ENCODE results near the gene ASTN1. TPM values are rescaled to one million over a fixed set of nuclear protein-coding genes. Genes with fewer than 3 reads are reported as not detected.

The ASTN1 gene
- total RNA-seq, 1 donor from 2014 or later: not detected

GRCh38 chr1:177048314-177049069, 116.0 kb downstream of the ASTN1 start:
- no peak overlapping the region for H3K4me3 ChIP-seq (ENCODE audit: low read depth, low read length)
- no peaks in the 10 kb centered on the region for H3K36me3 ChIP-seq (ENCODE audit: control insufficient read depth, insufficient read depth, low read length)
- TF ChIP-seq CTCF (IDR thresholded peaks at IDR 0.05; ENCODE audit: insufficient read depth, low read length, severe bottlenecking): no peak
- FAIRE-seq (no peak), DNase-seq (ENCODE audit: low read depth) (peak; percentile 1)
- no peaks in the 10 kb centered on the region for H3K27me3 ChIP-seq (ENCODE audit: control insufficient read depth, insufficient read depth, low read length)

- Histone ChIP-seq H3K4me3 (ENCODE audit: low read depth, low read length) (no peak overlapping the region), H3K36me3 (ENCODE audit: control insufficient read depth, insufficient read depth, low read length) (no peaks in the 10 kb centered on the region), H3K27me3 (ENCODE audit: control insufficient read depth, insufficient read depth, low read length) (no peaks in the 10 kb centered on the region)
- FAIRE-seq (no peak), DNase-seq (ENCODE audit: low read depth) (no peak)
- no peak for TF ChIP-seq CTCF (IDR thresholded peaks at IDR 0.05; ENCODE audit: insufficient read depth, low read length, severe bottlenecking)
These were observed 119.4 kb downstream of the ASTN1 start for GRCh38 chr1:177045151-177045550.

- no peak for FAIRE-seq
- DNase-seq (ENCODE audit: low read depth): no peak
- no peak overlapping the region for H3K4me3 ChIP-seq (ENCODE audit: low read depth, low read length)
- no peaks in the 10 kb centered on the region for H3K27me3 ChIP-seq (ENCODE audit: control insufficient read depth, insufficient read depth, low read length)
- no peaks in the 10 kb centered on the region for H3K36me3 ChIP-seq (ENCODE audit: control insufficient read depth, insufficient read depth, low read length)
- TF ChIP-seq CTCF (IDR thresholded peaks at IDR 0.05; ENCODE audit: insufficient read depth, low read length, severe bottlenecking): no peak
These were observed 120.1 kb downstream of the ASTN1 start for GRCh38 chr1:177044390-177044789.

GRCh38 chr1:177043597-177043996, 120.9 kb downstream of the ASTN1 start:
- no peak for FAIRE-seq
- no peak overlapping the region for H3K4me3 ChIP-seq (ENCODE audit: low read depth, low read length)
- H3K27me3 ChIP-seq (ENCODE audit: control insufficient read depth, insufficient read depth, low read length): no peaks in the 10 kb centered on the region
- no peak for TF ChIP-seq CTCF (IDR thresholded peaks at IDR 0.05; ENCODE audit: insufficient read depth, low read length, severe bottlenecking)
- H3K36me3 ChIP-seq (ENCODE audit: control insufficient read depth, insufficient read depth, low read length): no peaks in the 10 kb centered on the region
- no peak for DNase-seq (ENCODE audit: low read depth)

- no peak for TF ChIP-seq CTCF (IDR thresholded peaks at IDR 0.05; ENCODE audit: insufficient read depth, low read length, severe bottlenecking)
- no peaks in the 10 kb centered on the region for H3K27me3 ChIP-seq (ENCODE audit: control insufficient read depth, insufficient read depth, low read length)
- FAIRE-seq: no peak
- DNase-seq (ENCODE audit: low read depth): no peak
- H3K4me3 ChIP-seq (ENCODE audit: low read depth, low read length): no peak overlapping the region
- H3K36me3 ChIP-seq (ENCODE audit: control insufficient read depth, insufficient read depth, low read length): no peaks in the 10 kb centered on the region
These were observed 128.9 kb downstream of the ASTN1 start for GRCh38 chr1:177035586-177035985.

- TF ChIP-seq CTCF (IDR thresholded peaks at IDR 0.05; ENCODE audit: insufficient read depth, low read length, severe bottlenecking): no peak
- Histone ChIP-seq H3K27me3 (ENCODE audit: control insufficient read depth, insufficient read depth, low read length) (no peaks in the 10 kb centered on the region), H3K4me3 (ENCODE audit: low read depth, low read length) (no peak overlapping the region), H3K36me3 (ENCODE audit: control insufficient read depth, insufficient read depth, low read length) (no peaks in the 10 kb centered on the region)
- DNase-seq (ENCODE audit: low read depth) (no peak), FAIRE-seq (no peak)
These were observed 130.9 kb downstream of the ASTN1 start for GRCh38 chr1:177033628-177034027.

All from bronchial epithelial cell (primary cell).